Fibroblast of lung (primary cell): ENCODE data around the gene RAB6A. TPM values are rescaled to one million over a fixed set of nuclear protein-coding genes. Genes with fewer than 3 reads are reported as not detected.

Source experiments
- DNase-seq, 2 donors: peaks; one replicate each; pipeline versions ENCODE4 v3.0.0 to v3.0.0-alpha.2; 2010; ENCODE audit warnings: low read depth in 2 of 2
- H2AFZ ChIP-seq: 2 replicates; pipeline ENCODE4 v1.5.1; 2012; ENCODE audit warnings: low read length, control low read depth, inconsistent platforms
- H3K27ac ChIP-seq: 2 replicates; pipeline ENCODE4 v1.5.1; 2011; ENCODE audit warnings: low read length, control low read depth; ENCODE audit not compliant: insufficient read depth
- H3K27me3 ChIP-seq: 2 replicates; pipeline ENCODE4 v1.5.1; 2011; ENCODE audit warnings: mild to moderate bottlenecking, low read length; ENCODE audit not compliant: control insufficient read depth, insufficient read depth
- H3K36me3 ChIP-seq: 2 replicates; pipeline ENCODE4 v1.5.1; 2011; ENCODE audit warnings: low read length; ENCODE audit not compliant: control insufficient read depth, insufficient read depth
- H3K4me1 ChIP-seq: 2 replicates; pipeline ENCODE4 v1.5.1; 2011; ENCODE audit warnings: low read length; ENCODE audit not compliant: control insufficient read depth, insufficient read depth; ENCODE audit errors: extremely low read depth
- H3K4me2 ChIP-seq: 2 replicates; pipeline ENCODE4 v1.5.1; 2011; ENCODE audit warnings: low read length, control low read depth; ENCODE audit not compliant: insufficient read depth; ENCODE audit errors: extremely low read depth
- H3K4me3 ChIP-seq, 4 experiments: fragments of 200-600 bp in 1 of 4; sonication (generic) in 1 of 4; replicated peaks in 1 of 4; 2 replicates each; pipeline ENCODE4 v1.5.1; 2011 to 2016; ENCODE audit warnings: low read length in 4 of 4, low read depth in 3 of 4, mild to moderate bottlenecking in 3 of 4, control low read depth in 2 of 4, inconsistent platforms in 1 of 4, mixed read lengths in 1 of 4; ENCODE audit not compliant: insufficient read depth in 1 of 4; ENCODE audit errors: control extremely low read depth in 1 of 4
- H3K79me2 ChIP-seq: 2 replicates; pipeline ENCODE4 v1.5.1; 2012; ENCODE audit warnings: mild to moderate bottlenecking, low read length, inconsistent platforms; ENCODE audit not compliant: control insufficient read depth, insufficient read depth
- H3K9ac ChIP-seq: 2 replicates; pipeline ENCODE4 v1.5.1; 2011; ENCODE audit warnings: mild to moderate bottlenecking, low read length, control low read depth; ENCODE audit not compliant: insufficient read depth
- H3K9me3 ChIP-seq: 2 replicates; pipeline ENCODE4 v1.5.1; 2012; ENCODE audit warnings: low read depth, low read length; ENCODE audit not compliant: control insufficient read depth, insufficient read depth
- H4K20me1 ChIP-seq: 2 replicates; pipeline ENCODE4 v1.5.1; 2011; ENCODE audit warnings: low read length; ENCODE audit not compliant: control insufficient read depth, insufficient read depth; ENCODE audit errors: extremely low read depth
- EZH2 ChIP-seq: IDR thresholded peaks from 2 replicates; pipeline ENCODE4 v1.5.1; 2012; ENCODE audit warnings: low read length, control low read depth, mild to moderate bottlenecking; ENCODE audit errors: missing control alignments
- polyA plus RNA-seq, 2 donors: library from polyadenylated mRNA; depleted of rRNA in 1 of 2; stranded (reverse) in 1 of 2; unstranded in 1 of 2; fragments of >200 nt; gene quantifications; 2 replicates each; pipeline ENCODE4 v1.2.1, GENCODE V29; 2011 to 2012; ENCODE audit warnings: missing spikeins in 1 of 2
- total RNA-seq: library from RNA; depleted of rRNA; stranded (reverse); fragments of >200 nt; gene quantifications from 2 replicates; pipeline ENCODE4 v1.2.1, GENCODE V29; 2014
- TF ChIP-seq, protein P1 (sequence below), 2 donors: IDR thresholded peaks in 1 of 2; conservative IDR thresholded peaks in 1 of 2; 1 replicate in 1 of 2; 2 replicates in 1 of 2; pipeline ENCODE4 v1.5.1; 2011 to 2012; ENCODE audit warnings: low read length in 2 of 2, control low read depth in 1 of 2, inconsistent platforms in 1 of 2, low read depth in 1 of 2, mild to moderate bottlenecking in 1 of 2

The RAB6A gene
- total and polyA plus RNA-seq, 2 donors (not counting 1 experiment from before 2014, with no cell fraction given), result 103 to 255 TPM

DNA sequence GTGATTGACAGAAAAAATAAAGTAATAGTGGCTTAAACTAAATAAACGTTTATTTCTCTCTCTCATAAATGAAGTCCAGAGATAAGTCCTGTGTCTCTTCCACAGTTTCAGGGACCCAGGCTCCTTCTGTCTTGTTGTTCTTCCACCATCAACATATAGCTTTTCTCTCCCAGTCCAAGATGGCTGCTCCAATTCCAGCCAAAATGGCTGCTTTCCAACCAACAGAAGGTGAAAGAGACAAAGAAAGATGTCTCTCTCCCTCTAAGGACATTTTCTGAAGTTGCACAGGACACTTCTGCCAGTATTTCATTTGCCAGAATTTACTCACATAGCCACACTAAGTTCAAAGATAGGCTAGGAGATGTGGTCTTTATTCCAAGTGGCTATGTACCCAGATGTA, 123.9 kb downstream of the RAB6A start:
- TF ChIP-seq, protein P1, sequence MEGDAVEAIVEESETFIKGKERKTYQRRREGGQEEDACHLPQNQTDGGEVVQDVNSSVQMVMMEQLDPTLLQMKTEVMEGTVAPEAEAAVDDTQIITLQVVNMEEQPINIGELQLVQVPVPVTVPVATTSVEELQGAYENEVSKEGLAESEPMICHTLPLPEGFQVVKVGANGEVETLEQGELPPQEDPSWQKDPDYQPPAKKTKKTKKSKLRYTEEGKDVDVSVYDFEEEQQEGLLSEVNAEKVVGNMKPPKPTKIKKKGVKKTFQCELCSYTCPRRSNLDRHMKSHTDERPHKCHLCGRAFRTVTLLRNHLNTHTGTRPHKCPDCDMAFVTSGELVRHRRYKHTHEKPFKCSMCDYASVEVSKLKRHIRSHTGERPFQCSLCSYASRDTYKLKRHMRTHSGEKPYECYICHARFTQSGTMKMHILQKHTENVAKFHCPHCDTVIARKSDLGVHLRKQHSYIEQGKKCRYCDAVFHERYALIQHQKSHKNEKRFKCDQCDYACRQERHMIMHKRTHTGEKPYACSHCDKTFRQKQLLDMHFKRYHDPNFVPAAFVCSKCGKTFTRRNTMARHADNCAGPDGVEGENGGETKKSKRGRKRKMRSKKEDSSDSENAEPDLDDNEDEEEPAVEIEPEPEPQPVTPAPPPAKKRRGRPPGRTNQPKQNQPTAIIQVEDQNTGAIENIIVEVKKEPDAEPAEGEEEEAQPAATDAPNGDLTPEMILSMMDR (conservative IDR thresholded peaks at IDR 0.05 in 1 of 2, IDR thresholded peaks at IDR 0.05 in 1 of 2; ENCODE audit: low read depth in 1 of 2, low read length in 2 of 2), result no peak
- no peak for TF ChIP-seq EZH2
- Histone ChIP-seq H3K9ac (no peak overlapping the region), H3K4me3 (no peak overlapping the region), H3K9me3 (no peaks in the 10 kb centered on the region), H3K36me3 (no peaks in the 10 kb centered on the region), H3K27me3 (peaks cover 8% of the 10 kb centered on the region), H3K27ac (no peak overlapping the region), H3K79me2 (no peaks in the 10 kb centered on the region), H3K4me2 (no peak overlapping the region), H3K4me1 (no peaks in the 10 kb centered on the region), H4K20me1 (no peaks in the 10 kb centered on the region), H2AFZ (no peak overlapping the region)
- no peak for DNase-seq

DNA sequence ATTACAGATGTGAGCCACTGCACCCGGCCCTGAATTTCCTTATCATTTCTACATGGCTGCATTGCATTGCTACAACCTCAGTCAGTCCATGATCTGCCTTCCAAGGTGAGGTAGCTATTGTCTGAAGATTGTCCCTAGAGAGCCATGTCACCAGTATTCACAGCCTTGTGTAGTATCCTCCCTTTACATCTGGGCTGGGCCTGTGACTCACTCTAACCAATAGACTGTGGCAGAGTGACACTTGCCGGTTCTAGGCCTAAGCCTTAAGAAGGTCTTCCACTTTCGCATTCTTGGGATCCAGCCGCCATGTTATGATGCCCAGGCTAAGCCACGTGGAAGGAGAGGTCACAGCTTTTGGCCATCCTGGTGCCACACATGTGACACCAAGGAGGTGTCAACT, 124.6 kb downstream of the RAB6A start:
- H3K36me3 ChIP-seq, result no peaks in the 10 kb centered on the region
- peaks cover 8% of the 10 kb centered on the region for H3K27me3 ChIP-seq
- TF ChIP-seq EZH2, result no peak
- TF ChIP-seq, protein P1 (conservative IDR thresholded peaks at IDR 0.05 in 1 of 2, IDR thresholded peaks at IDR 0.05 in 1 of 2; ENCODE audit: low read depth in 1 of 2, low read length in 2 of 2), result no peak
- H3K9me3 ChIP-seq, result no peaks in the 10 kb centered on the region
- no peak overlapping the region for H2AFZ ChIP-seq
- no peaks in the 10 kb centered on the region for H3K79me2 ChIP-seq
- H4K20me1 ChIP-seq, result no peaks in the 10 kb centered on the region
- no peak for DNase-seq
- no peak overlapping the region for H3K27ac ChIP-seq
- H3K4me1 ChIP-seq, result no peaks in the 10 kb centered on the region
- H3K4me3 ChIP-seq, result no peak overlapping the region
- no peak overlapping the region for H3K9ac ChIP-seq
- no peak overlapping the region for H3K4me2 ChIP-seq

DNA sequence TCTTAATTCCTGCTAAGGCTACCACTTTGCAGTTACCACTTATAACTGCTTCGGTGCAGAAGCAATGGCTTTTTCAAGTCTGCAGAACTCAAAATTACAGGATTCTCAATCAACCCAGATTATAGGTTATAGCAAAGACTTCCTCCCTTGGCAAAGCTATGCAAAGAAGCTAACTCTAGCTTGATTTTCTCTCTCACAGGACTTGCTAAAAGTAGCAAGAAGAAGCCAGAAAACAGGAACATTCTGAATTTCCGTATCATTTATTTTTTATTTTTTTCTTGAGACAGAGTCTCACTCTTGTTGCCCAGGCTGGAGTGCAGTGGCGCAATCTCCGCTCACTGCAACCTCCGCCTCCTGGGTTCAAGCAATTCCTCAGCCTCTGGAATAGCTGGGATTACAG, 125.2 kb downstream of the RAB6A start:
- no peaks in the 10 kb centered on the region for H3K4me1 ChIP-seq
- TF ChIP-seq, protein P1 (conservative IDR thresholded peaks at IDR 0.05 in 1 of 2, IDR thresholded peaks at IDR 0.05 in 1 of 2; ENCODE audit: low read depth in 1 of 2, low read length in 2 of 2), result no peak
- TF ChIP-seq EZH2, result no peak
- H3K36me3 ChIP-seq, result no peaks in the 10 kb centered on the region
- H3K79me2 ChIP-seq, result no peaks in the 10 kb centered on the region
- DNase-seq, result no peak
- peaks cover 8% of the 10 kb centered on the region for H3K27me3 ChIP-seq
- H3K9ac ChIP-seq, result no peak overlapping the region
- no peak overlapping the region for H3K4me3 ChIP-seq
- no peaks in the 10 kb centered on the region for H4K20me1 ChIP-seq
- H3K27ac ChIP-seq, result no peak overlapping the region
- no peak overlapping the region for H2AFZ ChIP-seq
- H3K4me2 ChIP-seq, result no peak overlapping the region
- no peaks in the 10 kb centered on the region for H3K9me3 ChIP-seq
